Measurements from ENCODE around the gene DBN1.

GRCh38 chr5:177511181-177511580 is 37.7 kb upstream of the DBN1 start:
- TF ChIP-seq POLR2A (IDR thresholded peaks at IDR 0.05) (no peak), CTCF (IDR thresholded peaks at IDR 0.05) (no peak)
